HG03558 (cell line): ENCODE results near the gene SCAF8.
"Not testable (repeated sequence)": the region's sequence is repeated elsewhere in the genome, so short reads cannot be mapped to it uniquely, and the experiment has no call there.

Source experiments
- ATAC-seq: cut with Tn5 transposase; IDR thresholded peaks from one replicate; pipeline ENCODE4 v1.9.1; 2021; ENCODE audit warnings: moderate number of reproducible peaks; ENCODE audit not compliant: unreplicated experiment; ENCODE audit errors: extremely low read depth

The SCAF8 gene

DNA sequence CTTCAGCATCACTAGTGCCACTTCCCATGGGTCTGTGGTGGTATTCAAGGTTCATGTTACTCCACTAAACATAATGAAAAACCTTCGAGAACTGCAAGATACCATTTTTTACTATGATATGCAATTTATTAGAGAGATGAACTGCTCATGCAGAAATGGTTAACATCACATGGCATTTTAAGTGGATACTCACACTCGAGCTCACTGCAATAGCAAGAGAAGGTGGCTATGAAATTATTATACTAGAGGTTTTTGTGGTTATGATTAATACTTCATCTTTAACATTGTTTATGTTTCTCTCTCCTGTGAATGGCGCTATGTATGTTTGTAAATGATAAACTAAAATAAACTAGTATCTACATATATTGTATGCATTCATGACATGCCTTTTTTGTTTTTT, 35.1 kb downstream of the SCAF8 start:
- no peak for ATAC-seq

DNA sequence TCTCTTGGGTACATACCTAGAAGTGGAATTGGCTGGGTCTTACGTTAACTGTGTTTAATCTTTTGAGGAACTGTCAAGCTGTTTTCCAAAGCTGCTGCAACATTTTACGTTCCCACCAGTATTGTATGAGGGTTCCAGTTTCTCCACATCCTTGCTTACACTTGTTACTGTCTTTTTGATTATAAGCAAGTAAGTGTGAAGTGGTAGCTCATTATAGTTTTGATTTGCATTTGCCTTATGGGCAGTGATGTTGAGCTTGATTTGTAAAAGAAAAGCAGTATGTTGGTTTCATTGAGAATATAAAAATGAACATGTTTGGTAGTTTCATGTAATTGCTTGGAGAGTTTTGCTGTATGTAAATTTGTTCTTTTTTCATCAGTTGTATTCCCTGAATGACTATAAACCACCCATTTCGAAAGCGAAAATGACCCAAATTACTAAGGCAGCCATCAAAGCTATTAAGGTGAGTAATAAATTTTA, 40.4 kb downstream of the SCAF8 start:
- ATAC-seq, result peak; percentile 93

DNA sequence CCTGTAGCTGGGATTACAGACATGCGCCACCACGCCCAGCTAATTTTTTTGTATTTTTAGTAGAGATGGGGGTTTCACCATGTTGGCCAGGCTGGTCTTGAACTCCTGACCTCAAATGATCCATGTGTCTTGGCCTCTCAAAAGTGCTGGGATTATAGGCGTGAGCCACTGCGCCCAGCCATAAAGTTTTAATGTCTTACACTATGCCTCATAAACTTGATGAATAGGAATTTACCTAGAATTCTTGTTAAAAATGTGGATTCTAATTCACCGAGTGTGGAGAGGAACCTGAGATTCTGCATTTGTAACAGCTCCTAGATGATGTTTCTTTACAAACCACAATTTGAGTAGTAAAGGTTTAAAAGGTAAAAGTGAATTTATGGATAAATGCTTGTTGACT, 45.9 kb downstream of the SCAF8 start:
- not testable (repeated sequence) for ATAC-seq

DNA sequence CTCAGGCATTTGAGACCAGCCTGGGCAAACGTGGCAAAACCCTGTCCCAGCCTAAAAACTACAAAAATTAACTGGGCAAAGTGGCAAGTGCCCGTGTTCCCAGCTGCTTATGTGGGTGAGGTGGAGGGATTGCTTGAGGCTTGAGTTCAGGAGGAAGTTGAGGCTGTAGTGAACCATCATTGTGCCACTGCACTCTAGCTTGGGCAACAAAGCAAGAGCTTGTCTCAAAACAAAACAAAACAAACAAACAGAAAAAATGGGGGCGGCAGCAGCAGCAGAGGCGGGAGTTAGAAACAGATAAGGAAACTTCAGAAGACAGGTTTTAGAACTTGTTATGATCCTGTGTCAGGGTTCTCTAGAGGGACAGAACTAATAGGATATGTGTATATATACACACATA, 49.0 kb downstream of the SCAF8 start:
- ATAC-seq, result no peak

DNA sequence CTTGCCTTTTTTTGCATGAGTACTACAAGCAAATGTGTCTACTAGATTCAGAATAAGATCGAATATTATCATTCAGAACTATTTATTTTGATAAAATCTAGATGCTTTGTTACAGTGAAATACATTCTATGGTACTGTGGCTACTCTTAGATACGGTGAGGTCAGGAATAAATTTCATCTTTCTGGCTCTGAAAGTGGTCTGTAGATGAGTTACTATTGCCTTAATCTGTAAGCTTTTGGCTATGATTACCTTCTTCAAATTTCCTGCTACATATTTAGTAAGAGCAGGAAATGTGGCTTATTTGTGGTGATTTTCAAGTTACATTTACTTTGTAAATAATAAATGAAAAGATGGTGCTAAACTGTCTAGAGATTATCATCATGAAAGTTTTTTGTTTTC, 50.0 kb downstream of the SCAF8 start:
- ATAC-seq, result peak; percentile 43

DNA sequence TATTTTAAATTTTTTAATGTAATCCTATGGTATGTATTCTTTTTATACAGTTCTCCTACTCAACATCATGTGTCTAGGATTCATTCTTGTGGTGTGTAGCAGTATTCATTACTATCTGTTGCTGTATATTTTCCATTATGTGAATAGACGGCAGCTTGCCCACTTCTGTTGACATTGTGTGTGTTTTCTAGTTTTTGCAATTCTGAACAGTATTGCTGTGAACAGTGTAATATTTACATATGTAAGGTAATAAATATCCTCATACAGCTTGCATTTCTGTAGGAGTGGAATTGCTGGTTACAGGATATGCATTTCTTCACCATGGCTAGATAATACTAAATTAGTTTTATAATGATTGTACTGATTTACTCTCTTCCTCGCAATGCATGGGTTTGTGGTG, 51.9 kb downstream of the SCAF8 start:
- ATAC-seq, result no peak

DNA sequence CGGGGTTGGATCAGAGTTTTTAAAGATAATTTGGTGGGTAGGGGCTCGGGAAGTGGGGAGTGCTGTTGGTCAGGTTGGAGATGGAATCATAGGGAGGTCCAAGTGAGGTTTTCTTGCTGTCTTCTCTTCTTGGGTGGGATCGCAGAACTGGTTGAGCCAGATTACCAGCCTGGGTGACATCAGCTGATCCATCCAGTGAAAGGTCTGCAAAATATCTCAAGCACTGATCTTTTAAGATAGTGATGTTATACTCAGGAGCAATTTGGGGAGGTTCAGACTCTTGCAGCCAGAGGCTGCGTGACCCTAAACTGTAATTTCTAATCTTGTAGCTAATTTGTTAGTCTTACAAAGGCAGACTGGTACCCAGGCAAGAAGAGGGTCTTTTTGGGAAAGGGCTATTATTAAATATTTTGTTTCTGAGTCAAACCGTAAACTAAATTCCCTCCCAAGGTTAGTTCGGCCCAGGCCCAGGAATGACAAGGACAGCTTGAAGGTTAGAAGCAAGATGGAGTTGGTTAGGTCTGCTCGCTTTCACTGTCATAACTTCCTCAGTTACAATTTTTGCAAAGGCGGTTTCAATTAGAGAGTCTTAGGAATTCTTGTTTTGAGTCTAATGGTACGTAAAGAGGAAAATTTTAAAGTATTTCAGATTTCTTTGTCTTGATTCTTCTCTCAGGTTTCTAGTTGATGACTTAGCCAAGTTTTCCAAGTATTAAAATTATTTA, 53.1 kb downstream of the SCAF8 start:
- ATAC-seq, result no peak

DNA sequence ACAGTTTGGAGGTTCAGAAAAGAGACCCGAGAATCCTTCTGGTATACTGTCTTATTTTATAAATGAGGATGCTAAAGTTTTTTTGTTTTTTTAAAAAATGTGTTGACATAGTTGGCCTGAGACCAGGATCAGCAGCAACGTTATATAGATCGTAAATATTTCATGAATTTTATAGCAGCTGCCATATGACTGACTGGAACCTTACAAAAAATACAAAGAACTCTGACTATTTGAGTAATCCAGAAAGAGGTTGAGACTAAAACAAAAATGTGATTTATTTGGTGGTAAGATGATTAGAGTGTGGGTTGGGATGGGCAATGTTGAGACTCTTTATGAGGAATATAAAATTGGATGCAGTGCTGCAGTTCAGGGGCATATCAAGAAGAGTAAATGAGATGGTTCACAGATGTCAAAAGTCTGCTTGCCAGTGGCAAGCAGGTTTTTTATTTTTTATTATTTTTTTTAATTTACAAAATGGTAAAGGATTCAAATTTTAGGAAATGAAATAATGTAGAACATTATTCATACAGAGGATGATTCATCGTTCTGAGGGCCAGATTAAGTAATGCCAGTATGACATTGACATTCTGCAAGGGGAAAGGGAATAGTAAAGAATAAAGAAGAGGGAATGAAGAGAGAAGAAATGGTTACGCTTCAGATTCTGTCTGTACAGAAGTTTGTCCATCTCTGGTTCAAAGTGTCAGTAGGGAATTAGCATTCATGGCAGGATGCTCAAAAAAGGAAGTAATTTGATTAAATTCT, 58.5 kb downstream of the SCAF8 start:
- ATAC-seq, result no peak

DNA sequence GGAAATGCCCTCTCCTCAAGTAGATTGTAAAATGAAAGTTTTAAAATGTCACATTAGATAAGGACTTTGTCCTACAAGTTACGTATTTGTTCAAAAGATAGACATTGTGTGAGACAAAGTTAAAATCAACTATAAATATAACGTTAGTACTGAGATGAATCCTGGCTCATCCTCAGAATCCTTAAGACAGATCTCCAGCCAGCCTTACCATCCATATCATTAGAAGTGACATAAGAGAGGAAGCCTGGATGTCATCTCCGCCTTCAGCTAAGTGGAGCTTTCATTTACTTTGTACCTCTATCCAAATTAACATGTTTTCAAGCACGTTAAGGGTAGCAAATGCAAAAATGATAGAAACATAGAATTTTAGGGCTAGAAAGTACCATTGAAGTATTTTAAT, 59.1 kb downstream of the SCAF8 start:
- ATAC-seq, result no peak

DNA sequence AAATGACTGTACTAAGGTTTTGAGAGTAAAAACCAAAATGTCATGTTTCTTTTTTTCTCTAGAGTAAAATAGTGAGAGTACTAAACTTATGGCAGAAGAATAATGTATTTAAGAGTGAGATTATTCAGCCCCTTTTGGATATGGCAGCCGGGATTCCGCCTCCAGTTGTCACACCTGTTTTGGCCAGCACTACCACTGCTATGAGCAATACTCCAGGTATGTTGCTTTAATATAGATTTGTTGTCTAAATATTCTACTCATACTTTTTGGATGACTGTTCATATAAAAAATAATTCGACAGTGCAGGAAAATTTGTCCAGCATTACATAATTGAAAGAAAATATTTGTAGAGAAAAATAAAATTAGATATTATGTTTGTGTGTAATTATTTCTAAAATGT, 59.5 kb downstream of the SCAF8 start:
- no peak for ATAC-seq

DNA sequence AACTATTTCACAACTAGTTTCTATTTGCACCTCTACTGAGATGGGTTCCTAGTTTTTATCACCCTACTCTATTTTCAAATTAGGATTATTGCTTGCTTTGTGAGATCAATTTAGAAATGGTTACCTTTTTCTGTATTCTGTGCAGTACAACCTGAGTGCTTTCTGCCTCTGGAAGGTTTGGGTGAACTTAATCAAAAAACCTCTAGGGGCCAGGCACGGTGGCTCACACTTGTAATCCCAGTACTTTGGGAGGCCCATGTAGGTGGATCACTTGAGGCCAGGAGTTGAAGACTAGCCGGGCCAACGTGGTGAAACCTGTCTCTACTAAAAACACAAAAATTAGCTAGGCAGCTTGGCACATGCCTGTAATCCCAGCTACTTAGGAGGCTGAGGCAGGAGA, 63.3 kb downstream of the SCAF8 start:
- no peak for ATAC-seq

DNA sequence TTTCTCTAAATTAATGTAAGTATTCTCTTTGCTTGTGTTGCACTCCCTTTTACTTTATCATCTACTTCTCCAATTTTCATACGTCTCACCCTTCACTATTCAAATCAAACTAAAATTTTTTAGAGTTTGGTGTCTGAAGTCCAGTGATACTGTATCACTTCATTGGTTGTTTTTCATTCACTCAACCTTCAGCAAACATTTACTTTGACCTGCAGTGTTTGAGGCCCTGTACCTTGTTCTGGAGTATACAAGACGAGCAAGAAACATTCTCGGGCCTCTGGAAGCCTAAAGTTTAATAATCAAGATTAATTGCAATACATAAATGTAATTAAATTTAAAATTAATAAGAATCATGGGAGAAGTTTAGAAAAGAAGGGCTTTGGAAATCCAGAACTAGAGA, 64.6 kb downstream of the SCAF8 start:
- ATAC-seq, result no peak

DNA sequence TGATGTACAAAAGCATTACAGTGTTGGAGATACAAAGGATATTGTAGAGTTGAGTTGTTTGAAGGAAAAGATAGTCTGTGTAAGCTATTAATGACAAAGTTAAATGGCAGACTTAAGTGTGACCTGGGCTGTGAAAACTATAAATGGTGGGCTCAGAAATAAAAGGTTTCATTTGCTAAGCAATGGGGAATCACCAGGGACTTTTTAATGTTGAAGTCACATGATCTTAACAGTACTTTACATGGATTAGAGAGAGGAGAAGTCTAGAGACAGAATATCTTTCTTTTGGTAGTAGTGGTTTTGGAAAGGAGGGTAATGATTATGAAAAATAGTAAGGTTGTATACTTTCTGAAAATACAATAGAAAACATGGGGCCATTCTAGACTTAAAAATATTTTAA, 67.1 kb downstream of the SCAF8 start:
- no peak for ATAC-seq

DNA sequence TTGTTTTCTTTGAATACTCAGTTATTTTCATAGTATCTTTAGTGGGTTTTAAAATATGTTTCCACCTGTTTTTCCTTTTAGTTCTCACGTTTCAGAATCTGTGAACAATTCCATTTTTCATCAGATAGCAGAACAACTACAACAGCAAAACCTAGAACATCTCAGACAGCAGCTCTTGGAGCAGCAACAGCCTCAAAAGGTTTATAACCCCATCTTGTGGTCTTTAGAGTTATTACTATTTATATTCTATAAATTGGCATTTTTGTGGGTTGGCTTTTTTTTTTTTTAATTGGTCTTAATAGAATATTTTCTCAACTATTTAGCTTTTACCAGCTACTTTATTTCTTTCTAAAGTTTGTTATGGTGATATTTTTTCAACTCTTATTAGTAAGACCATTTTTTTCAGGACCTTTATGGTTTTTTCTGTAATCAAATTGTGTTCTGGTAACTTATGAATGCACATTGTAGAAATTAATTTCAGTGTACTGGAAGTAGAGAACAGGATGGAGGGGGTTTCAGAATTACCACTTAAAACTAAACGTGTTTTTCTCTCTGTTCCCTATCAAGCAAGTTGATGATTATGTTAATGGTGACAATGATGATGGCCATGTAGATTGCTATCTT, 72.2 kb downstream of the SCAF8 start:
- ATAC-seq, result no peak

DNA sequence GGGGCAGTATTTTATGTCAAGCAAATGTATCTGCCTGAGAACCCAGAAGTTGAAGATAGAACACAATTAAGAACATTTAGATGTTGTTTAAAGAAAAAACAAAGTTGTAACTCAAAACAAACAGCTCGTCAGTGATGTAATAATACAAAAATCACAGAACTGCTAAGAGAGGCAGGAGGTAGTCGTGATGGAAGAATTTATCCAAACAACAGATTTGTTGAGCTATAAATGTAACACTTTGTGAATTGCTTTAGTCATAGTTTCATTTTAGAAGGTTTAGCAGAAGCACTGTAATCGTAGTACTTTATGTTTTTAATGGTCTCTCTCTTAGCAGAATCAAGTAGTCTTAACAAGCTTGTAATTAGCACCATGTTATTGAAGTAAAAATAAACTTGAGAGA, 73.6 kb downstream of the SCAF8 start:
- no peak for ATAC-seq

DNA sequence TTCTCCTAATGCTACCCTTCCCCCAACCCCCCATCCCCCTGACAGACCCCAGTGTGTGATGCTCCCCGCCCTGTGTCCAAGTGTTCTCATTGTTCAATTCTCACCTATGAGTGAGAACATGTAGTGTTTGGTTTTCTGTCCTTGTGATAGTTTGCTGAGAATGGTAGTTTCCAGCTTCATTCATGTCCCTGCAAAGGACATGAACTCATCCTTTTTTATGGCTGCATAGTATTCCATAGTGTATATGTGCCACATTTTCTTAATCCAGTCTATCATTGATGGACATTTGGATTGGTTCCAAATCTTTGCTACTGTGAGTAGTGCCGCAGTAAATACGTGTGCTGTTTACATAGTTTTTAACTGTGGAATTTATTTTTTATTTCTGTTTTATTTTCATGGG, 78.4 kb downstream of the SCAF8 start:
- not testable (repeated sequence) for ATAC-seq

DNA sequence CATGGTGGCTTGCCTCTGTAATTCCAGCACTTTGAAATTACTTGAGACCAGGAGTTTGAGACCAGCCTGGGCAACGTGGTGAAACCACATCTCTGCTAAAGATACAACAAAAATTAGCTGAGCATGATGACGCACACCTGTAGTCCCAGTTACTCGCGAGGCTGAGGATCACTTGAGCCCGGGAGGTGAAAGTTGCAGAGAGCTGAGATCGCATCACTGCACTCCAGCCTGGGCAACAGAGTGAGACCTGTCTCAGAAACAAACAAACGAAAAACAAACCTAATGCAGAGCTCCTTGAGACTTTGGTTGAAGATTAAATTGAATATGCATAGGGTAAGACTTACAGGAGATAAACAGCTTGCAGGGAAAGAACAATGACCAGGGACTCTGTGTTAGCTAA, 80.8 kb downstream of the SCAF8 start:
- ATAC-seq, result peak; percentile 79

DNA sequence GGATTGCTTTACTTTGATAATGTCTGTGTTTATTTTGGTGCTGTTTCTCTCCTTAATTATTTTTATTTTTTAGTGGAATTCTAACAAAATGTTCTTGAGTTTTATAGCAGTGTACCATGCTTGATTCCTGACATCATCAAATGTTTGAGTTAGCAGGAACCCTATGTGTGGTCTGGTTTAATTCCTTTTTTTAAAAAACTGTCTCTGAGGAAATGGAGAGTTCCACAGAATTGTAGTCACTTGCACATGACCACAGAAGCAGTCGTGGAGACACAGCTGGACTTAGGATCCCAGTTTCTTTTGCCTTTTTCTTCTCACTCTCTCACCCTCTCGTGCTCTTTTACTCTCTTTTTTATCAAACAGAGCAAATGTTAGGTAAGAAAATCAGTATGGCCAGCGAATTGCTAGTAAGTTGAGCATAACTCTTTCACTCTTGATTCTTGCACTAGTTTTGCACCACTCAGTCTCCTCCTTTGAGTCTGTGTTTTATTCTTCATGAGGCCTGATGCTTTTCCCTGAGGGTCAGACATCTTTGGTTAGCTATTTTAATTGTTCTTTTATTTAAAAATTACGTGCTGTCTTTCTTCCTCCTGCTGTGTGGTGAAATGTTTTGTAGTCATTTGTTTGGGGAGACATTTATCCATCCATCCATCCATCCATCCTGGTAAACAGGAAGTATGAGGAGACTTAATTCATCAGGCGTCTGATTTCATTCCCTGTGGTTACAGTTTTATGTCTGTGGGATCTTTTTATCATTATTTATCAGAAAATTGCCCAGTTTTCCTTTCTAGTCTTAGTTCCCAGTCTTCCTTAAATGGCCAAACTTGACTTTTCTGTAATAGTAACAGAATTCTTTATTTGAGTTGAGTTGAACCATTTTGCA, 83.0 kb downstream of the SCAF8 start:
- no peak for ATAC-seq

DNA sequence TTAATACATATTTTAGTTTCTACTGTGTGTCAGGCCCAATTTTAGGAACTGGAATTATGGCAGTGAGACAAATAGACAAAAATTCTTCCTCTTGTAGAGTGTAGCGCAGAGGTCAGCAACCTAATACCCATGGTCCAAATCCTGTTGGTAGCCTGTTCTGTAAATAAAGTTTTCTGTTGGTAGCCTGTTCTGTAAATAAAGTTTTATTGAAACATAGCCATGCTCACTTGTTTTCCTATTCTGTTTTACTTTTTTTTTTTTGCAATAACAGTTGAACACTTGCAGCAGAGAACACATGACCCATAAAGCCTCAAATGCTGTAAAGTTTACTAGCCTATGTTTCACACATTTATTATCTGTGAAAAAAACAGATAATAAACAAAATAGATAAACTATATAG, 87.9 kb downstream of the SCAF8 start:
- ATAC-seq, result no peak

DNA sequence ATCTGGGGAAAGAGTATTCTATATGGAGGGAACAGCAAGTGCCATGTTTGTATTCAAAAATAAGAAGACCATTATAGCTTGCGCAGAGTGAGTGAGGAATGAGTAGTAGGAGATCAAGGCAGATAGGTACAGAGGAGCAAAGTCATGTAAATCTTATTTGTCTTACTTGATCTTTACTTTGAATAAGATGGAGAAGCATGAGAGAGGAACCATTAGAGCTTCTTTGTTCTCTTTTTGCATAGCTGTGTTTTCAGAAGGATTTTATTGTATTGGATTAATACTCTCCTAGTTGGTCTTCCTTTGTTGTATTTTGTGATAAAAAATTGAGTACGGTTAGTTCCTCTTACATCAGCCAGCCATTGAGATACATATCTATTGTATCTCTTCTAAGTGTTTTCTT, 88.4 kb downstream of the SCAF8 start:
- ATAC-seq, result no peak
